Ammon's horn (tissue), 1 donor: ENCODE measurements around the gene TMEM86B.
"Not testable (repeated sequence)": the region's sequence is repeated elsewhere in the genome, so short reads cannot be mapped to it uniquely, and the experiment has no call there.

Source experiments
- DNase-seq: peaks from one replicate; pipeline ENCODE4 v3.0.0-alpha.2; 2016; ENCODE audit warnings: low spot score

TMEM86B gene

GRCh38 chr19:55241935-55242464, 13.4 kb upstream of the TMEM86B start:
- DNase-seq = no peak

GRCh38 chr19:55241143-55241934, 12.8 kb upstream of the TMEM86B start:
- DNase-seq = no peak

GRCh38 chr19:55240713-55241020, 12.1 kb upstream of the TMEM86B start:
- peak; percentile 20 for DNase-seq

DNA sequence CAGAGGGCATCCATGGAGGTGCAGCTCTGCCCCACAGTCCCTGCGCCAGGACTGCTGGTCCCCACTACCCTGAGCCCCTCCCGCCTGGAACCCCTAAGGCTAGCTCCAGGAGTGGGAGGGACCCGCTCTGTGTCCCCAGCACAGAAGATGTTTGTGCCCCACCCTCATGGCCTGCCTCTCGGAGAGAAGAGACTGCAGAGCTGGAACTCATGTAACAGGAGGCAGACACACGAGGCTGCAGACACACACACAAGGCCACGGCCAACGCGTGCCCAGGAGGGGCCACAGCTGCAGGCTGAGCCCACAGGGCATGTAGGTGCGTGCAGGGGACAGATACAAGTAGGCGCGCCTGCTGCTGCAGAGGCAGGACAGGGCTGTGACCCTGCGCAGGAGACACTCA, 10.4 kb upstream of the TMEM86B start:
- DNase-seq = no peak

DNA sequence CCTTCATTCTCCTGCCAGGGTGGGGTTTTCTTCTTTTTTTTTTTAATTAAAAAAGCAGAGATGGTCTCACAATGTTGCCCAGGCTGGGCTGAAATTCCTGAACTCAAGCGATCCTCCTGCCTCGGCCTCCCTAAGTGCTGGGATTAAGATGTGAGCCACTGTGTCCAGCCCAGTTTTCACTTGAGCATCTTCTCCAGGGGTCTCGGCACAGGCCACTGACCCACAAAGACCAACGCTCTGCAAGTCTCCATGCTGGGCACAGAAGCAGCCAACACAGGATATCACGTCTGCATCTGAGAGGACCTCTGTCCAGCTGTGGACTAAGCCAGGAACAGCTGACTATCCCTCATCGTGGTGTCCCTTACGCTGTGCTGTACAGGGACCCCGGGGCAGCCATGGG, 9.5 kb upstream of the TMEM86B start:
- DNase-seq = no peak

GRCh38 chr19:55232986-55233385, 4.4 kb upstream of the TMEM86B start:
- DNase-seq = no peak

GRCh38 chr19:55232286-55232602, 3.7 kb upstream of the TMEM86B start:
- no peak for DNase-seq

DNA sequence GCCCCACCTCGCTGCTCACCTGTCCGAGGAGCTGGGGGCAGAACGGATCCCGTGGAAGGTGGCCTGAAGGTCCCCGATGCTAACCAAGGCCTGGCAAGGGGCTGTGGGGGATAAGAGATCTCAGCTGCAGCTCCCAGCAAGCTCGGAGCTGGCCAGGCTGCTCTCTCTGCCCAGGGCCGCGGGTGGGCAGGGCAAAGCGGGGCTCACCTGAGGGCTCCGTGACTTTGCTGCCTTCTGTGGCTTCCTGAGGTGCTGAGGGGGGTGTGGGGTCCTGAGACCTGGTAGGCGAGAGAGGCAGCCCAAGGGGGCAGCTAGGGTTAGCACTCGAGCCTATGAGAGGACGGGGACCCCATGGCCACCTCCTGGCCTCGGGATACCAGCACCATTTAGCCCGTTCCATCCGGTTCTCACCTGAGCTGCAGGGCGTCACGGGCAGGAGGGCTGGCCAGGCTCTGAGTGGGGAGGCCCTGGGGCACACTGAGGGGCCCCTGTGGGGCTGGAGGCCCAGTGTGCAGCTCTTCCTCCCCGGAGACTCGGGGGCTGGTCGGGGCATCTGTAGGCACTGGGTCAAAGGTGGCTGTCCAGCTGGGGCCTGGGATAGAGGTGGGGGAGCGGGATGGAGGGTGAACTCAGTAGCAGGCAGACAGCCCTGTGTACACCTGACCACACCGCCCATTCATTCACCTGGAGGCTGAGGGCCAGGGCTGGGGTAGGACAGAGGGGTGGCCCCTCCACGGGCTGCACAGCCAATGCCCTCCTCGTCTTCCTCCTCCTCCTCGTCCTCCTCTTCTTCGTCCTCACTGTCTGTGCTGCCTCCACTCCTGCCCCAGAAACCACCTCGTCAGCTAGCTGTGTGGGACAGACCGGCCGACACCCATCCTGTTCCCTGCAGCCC, 3.1 kb upstream of the TMEM86B start:
- DNase-seq = no peak

DNA sequence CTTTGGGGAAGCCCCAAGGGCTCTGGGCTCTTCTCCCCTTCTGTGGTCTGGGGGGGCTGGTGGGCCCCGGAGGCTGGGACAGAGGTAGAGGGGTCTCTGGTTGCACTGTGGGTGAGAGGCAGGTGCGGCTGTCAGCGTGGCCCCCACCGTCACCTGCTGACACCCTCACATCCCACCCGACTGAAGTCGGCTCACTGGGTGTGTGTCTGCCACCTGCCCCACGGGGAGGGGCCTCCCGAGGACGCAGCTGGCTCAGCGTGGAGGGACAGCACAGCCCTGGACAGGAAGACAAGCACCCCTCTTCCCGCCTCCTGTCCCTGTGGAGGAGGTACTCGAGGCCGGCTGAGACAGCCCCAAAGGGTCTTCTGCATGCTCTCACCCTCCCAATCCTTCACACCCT, 2.2 kb upstream of the TMEM86B start:
- DNase-seq = no peak

GRCh38 chr19:55230329-55230728, 1.8 kb upstream of the TMEM86B start:
- no peak for DNase-seq

- DNase-seq = no peak
These were observed 1.2 kb upstream of the TMEM86B start for GRCh38 chr19:55229789-55230182.

DNA sequence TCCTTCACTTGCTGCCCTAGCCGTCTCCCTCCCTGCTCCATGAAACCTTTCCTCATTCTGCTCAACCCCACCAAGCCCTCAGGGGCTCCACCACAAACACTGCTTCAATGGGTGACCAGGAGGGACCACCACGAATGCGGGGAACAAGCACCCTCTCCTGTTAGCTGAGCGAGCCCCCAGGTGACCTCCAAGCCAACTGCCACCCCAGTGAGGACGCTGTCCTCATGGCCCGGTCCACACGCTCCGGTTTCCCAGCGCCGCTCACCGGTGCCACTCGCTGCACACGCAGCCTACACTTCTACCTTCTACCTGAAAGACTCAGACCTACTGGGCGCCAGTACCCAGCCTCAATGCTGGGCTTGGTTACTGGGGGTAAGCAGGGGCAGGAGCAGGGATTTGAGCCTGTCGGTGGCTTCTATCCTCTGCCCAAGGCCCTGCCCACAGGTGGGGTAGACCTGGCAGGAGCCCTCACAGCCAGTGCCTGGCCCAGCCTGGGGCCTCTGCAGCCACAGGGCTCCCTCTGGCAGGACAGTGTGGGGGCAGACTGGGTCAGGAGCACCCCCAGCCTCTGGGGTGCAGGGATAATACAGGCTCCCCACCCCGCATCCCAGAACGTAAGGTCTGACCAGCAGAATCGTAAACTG, 704 bp upstream of the TMEM86B start:
- no peak for DNase-seq

GRCh38 chr19:55228015-55228391, 560 bp downstream of the TMEM86B start:
- no peak for DNase-seq

DNA sequence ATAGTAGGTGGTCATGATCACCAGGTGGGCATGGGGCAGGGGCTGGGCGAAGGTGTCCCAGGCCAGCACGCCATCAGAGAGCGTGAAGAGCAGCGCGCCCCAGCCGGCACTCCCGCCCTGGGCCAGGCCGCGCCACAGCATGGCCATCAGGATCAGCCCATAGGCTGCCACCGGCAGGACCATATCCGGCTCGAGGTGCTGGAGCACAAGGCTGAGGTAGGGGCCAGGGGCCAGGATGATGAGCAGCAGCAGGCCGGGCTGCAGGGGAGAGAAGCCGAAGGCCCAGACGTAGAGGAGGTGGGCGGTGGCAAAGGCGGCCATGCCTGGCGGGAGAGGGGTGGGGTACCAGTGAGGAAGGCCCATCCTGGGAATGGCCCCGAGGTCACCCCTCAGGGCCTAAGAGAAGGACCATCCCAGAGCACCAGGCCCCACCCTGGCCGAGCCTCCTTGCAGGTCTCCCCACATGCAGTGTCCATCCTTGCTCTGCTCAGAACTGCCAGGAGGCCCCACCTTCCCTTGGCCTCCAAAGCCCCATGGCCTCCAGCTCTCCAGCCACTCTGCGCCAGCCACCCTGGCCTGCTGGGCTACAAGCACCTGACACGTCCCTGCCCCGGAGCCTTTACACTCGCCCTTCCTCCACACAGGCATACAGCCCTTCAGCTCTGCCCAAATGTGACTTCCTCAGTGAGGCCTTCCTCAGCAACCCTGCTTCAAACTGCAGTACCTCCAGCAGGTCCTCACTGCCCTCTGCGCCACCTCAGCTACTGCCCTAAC, 1.1 kb downstream of the TMEM86B start:
- DNase-seq = no peak

- DNase-seq = no peak
These were observed 1.8 kb downstream of the TMEM86B start for GRCh38 chr19:55226788-55227187.

DNA sequence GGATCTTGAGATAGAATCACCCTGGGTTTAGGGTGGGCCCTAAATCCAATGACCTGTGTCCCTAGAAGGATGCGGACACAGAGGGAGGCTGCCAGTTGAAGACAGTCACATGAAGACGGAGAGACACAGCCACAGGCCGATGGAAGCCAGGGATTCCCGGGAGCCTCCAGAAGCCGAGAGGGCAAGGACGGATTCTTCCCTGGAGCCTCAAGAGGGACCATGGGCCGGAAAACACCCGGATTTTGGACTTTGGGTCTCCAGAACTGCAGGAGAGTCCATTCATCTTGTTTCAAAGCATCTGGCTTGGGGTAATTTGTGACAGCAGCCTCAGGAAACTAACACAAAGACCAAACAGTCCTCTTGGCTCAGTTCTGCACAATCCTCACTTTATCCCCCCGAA, 2.3 kb downstream of the TMEM86B start:
- DNase-seq = no peak

DNA sequence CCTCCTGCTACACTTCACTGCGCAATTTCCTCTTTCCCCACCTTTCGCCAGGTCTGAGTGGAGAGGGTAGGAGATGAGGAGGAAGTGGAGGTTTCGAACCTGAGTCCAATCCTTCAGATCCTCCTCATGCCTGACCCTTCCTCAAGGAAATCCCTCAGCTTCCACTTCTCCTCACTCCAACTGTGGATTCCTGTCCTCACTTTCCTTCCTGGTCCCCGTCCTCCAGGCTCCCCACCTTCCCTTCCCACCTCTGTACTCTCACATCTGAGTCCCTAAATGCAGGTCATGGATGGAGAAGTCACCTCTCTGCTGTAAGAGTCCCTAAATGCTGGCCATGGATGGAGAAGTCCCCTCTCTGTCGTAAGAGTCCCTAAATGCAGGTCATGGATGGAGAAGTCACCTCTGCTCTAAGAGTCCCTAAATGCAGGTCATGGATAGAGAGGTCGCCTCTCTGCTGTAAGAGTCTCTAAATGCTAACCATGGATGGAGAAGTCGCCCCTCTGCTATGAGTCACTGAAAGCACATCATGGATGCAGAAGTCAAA, 3.1 kb downstream of the TMEM86B start:
- DNase-seq = no peak

DNA sequence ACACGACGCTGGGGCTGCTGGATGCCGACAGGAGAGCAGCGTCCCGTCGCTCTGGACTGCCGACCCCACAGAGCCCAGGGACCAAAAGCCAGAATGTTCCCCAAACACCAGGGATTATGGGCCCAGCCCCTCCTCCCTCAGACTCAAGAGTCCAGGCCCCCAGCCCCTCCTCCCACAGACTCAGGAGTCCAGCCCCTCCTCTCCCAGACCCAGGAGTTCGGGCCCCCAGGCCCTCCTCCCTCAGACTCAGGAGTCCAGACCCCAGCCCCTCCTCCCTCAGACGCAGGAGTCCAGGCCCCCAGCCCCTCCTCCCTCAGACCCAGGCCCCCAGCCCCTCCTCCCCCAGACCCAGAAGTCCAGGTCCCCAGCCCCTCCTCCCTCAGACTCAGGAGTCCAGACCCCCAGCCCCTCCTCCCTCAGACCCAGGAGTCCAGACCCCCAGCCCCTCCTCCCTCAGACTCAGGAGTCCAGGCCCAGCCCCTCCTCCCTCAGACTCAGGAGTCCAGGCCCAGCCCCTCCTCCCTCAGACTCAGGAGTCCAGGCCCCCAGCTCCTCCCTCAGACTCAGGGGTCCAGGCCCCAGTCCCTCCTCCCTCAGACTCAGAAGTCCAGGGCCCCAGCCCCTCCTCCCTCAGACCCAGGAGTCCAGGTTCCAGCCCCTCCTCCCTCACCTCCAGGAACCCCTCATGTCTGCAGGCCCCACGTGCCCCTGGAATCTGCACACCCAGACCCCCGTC, 3.7 kb downstream of the TMEM86B start:
- DNase-seq = not testable (repeated sequence)

DNA sequence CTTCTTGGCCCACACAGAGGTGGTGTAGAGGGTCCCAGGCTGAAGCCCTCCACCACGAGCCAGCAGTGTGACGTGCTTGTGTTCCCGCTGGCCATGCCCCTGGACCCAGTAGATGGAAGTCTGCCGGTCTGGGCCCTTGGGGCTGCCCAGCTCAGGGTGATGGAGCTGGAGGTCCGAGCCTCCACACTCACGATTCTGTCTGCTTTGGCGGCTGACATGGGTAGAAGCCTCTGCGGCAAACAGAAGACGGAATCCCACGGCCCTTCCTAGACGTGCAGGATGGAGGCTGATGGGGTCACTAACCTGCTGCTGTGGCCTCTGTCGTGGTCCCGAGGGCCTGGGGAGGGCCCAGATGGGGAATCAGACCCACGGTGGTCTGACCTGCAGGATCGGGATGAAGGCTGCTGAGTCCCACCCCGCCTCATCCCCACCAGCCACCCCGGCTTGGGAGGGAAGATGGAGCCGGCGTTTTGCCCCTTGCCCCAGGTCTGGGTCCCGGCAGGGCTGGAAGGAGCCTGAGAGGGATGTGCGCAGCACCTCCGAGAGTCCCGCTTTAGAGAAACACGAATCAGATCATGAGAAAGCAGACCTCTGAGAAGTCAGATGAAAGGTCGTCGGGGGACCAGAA, 4.4 kb downstream of the TMEM86B start:
- DNase-seq = no peak

- DNase-seq = no peak
These were observed 5.1 kb downstream of the TMEM86B start for GRCh38 chr19:55223291-55224037.
